GM15510 (cell line): ENCODE results near the gene PLEKHG3.

Experiments used
- POLR2A ChIP-seq: IDR thresholded peaks from 3 replicates; pipeline ENCODE4 v1.6.1; 2011; ENCODE audit warnings: borderline replicate concordance; ENCODE audit not compliant: insufficient read length; ENCODE audit errors: extremely low read depth

The PLEKHG3 gene

GRCh38 chr14:64757601-64758000 lies 53.4 kb downstream of the PLEKHG3 start:
- TF ChIP-seq POLR2A: no peak

DNA sequence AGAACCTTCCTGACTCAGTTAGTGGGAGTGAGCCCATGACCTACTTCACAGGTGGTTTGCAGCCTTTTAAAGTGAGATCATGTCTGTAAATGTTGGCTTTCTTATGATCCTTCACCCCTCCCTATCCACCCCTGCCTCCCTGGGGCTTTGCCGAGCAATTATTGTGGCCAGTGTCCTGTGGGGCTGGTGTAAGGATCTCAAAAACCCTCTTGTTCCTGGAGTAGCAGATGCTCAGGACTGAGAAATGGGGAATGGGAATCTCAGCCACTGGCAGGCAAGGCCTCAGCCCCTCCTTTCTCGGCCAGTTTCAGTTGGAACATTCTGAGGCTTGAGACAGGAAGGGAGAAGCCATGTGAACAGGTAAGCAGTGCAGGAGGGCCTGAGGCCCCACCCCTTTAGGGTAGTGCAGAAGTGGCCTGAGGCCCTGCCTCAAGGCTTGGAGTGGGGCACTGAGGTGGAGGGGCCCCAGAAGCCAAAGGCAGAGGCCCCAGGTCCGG lies 53.8 kb downstream of the PLEKHG3 start:
- TF ChIP-seq POLR2A: no peak

GRCh38 chr14:64758691-64759554 lies 54.7 kb downstream of the PLEKHG3 start:
- no peak for TF ChIP-seq POLR2A

- TF ChIP-seq POLR2A: no peak
Observed at GRCh38 chr14:64759555-64759938, 55.3 kb downstream of the PLEKHG3 start.

DNA sequence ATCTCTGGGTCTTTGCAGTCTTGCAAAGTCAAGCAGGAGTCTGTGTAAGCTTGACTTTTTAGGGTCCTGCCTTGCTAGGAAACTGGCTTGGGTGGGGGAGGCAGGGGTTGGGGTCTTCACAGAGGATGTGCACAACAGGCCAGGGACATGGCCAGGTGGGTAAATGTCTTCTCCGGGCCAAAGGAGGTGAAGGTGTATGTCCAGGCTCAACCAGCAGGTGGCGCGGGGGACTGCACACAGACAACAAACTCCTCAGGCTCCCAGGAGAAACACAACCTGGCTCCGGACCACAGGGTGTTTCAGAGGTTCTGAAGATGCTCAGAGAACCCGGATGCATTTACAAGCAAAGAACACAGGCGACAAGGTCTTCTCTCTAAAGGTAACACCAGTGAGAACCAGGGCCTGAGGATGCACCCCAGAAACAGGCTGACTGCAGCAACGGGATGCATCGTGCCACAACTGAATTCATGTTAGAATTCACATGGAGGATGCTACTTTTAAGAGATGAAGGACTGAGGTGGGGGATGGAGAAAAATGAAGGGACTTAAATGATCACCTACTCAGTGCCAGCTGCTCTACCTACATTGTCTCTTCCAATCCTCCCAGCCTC lies 56.0 kb downstream of the PLEKHG3 start:
- TF ChIP-seq POLR2A: no peak

DNA sequence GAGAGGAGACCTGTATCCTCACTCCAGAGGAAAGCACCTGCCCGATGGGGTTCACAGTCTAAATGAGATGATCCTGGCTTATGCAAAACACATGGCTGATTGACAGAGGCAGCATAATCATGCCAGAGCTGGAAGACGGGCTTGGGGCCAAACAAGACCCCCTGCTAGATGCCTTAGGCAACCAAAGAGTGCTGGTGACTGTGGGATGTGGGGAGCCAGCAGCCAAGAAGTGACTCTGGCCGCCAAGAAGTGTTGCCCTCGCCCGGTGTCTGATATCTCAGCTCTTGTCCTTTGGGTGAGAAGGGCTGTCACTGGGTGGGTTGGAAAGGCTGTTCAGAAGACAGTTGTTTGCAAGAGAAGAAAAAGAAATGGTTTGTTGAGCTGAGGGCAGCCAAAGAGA lies 56.7 kb downstream of the PLEKHG3 start:
- no peak for TF ChIP-seq POLR2A

- TF ChIP-seq POLR2A: no peak
Observed at GRCh38 chr14:64761441-64762043, 57.3 kb downstream of the PLEKHG3 start.

DNA sequence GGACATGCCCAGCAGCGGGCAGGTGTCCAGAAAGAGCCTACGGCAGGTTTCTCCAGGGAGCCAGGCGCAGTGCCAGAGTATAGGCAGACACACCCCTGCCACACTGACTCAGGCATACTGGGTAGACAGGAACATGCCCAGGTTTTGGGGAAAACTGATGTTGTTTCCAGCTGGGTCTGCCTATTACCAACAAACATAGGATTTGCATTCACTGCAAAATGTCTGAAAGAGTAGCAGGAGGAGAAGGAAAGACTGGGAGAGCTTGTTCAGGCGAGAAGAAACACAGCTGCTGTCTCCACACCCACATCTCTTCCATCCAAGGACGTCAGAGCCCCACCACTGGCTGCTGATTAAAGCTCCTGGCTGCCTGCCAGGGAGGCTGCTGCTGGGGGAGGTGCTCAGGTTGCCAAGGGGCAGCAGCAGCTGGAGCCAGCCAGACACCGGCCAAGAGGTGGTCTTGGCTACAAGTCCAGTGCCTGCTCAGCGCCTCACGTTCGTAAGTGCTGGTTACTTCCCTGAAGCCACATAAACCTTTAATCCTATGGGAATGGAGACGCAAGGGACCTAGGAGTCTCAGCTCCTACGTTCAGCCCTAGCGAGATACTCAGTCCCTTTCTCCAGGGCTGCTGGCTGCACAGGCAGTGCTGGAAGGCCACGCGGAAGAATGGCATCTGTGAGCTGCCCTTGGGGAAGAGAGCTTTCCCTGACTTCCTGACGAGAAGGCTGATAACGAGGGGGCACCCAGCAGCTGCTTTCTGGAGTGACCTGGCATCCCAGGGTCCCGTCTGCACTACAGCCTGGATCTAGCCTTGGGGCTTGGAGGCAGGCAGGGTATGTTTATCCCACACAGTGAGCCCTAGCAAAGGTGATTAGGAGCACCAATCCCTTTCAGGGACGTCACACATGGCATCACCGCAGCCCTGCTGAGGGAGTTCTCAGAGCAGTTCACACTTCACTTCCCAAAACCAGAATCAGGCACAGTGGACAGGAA lies 58.1 kb downstream of the PLEKHG3 start:
- TF ChIP-seq POLR2A: no peak

GRCh38 chr14:64763085-64763782 lies 59.0 kb downstream of the PLEKHG3 start:
- TF ChIP-seq POLR2A: no peak

- no peak for TF ChIP-seq POLR2A
Observed at GRCh38 chr14:64763801-64764621, 59.8 kb downstream of the PLEKHG3 start.

- no peak for TF ChIP-seq POLR2A
Observed at GRCh38 chr14:64764641-64765520, 60.7 kb downstream of the PLEKHG3 start.

DNA sequence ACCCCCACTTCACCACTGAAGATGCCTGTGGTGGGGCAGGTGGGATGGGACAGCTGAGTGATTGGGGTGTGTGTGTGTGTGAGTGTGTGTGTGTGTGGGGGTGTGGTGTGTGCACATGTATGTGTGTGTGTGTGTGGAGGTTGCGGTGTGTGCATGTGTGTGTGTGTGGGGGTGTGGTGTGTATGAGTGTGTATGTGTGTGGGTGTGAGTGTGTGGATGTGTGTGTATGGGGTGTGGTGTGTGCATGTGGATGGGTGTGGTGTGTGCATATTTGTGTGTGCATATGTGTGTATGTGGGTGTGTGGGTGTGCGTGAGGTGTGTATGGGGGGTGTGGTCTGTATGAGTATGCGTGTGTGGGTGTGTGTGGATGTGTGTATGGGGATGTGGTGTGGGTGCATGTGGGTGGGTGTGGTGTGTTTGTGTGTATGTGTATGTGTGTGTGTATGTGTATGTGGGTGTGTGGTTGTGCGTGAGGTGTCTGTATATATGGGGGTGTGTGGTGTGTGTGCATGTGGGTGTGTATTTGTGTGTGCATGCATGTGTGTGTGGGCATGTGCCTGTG lies 61.6 kb downstream of the PLEKHG3 start:
- no peak for TF ChIP-seq POLR2A

GRCh38 chr14:64766430-64767151 lies 62.4 kb downstream of the PLEKHG3 start:
- TF ChIP-seq POLR2A: no peak
